Measurements from ENCODE around the gene AP1M2.
"Not testable (repeated sequence)": the region's sequence is repeated elsewhere in the genome, so short reads cannot be mapped to it uniquely, and the experiment has no call there.

Gene AP1M2

DNA sequence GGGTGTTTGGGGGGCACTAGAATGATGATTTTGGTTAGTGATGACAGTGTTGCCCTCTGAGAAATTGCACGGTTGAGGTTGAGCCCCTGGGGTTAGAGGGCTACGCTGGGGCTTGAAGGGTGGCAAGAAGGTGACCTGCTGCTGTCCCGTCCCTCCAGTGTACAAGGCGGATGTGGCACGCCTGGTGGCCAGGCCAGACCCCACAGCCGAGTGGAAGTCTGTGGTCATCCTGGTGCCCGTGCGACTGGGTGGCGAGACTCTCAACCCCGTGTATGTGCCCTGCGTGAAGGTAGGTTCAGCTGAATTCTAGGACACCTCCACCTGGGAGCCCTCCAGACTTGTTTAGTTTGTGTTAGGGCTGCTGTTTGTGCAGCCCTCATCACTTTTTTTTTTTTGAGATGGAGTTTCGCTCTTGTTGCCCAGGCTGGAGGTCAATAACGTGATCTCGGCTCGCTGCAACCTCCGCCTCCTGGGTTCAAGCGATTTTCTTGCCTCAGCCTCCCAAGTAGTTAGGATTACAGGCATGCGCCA lies 38.3 kb downstream of the AP1M2 start:
- Mint-ChIP-seq H3K9me3 (no peaks in the 10 kb centered on the region), H3K27me3 (ENCODE audit: low read depth) (no peaks in the 10 kb centered on the region), H3K4me1 (ENCODE audit: low read depth) (peaks cover 22% of the 10 kb centered on the region), H3K36me3 (ENCODE audit: low read depth) (peaks cover 49% of the 10 kb centered on the region), H3K27ac (no peak overlapping the region), H3K4me3 (no peak overlapping the region)
- DNase-seq (ENCODE audit: low spot score), result no peak

DNA sequence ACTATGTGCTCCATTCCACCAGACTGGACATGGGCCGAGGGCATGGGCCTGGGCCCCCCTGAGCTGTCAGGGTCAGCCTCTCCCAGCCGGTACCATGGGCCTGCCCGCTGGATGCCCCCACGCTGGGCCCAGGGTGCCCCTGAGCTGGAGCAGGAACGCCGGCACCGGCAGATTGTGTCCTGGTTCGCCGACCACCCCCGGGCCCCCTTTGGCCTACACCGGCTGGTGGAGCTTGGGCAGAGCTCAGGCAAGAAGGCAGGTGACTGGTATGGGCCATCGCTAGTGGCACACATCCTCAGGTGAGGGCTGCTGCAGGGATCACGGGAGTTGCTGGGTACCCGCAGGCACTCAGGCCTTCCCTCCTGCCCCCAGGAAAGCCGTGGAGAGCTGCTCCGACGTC lies 40.3 kb downstream of the AP1M2 start:
- Mint-ChIP-seq H3K4me3 (no peak overlapping the region), H3K36me3 (ENCODE audit: low read depth) (peaks cover 32% of the 10 kb centered on the region), H3K27me3 (ENCODE audit: low read depth) (no peaks in the 10 kb centered on the region), H3K9me3 (no peaks in the 10 kb centered on the region), H3K27ac (no peak overlapping the region), H3K4me1 (ENCODE audit: low read depth) (peaks cover 11% of the 10 kb centered on the region)
- no peak for DNase-seq (ENCODE audit: low spot score)

DNA sequence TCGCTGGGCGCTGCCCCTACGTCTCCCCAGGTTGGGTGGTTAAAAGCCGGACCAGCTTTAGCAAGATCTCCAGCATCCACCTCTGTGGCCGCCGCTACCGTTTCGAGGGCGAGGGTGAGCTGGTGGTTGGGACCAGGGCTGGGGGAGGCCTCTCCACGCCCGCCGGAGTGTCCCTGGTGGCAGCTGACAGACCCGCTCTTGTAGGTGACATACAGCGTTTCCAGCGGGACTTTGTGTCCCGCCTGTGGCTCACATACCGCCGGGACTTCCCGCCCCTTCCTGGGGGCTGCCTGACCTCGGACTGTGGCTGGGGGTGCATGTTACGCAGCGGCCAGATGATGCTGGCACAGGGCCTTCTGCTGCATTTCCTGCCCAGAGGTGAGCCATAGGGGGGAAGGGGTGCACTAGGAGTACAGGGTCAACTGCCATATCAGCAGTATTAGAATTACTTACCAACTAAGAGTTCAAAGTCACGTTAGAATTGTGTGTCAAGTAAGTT lies 42.3 kb downstream of the AP1M2 start:
- H3K27me3 Mint-ChIP-seq (ENCODE audit: low read depth), result peaks cover 10% of the 10 kb centered on the region
- no peak for DNase-seq (ENCODE audit: low spot score)
- H3K27ac Mint-ChIP-seq, result peak overlapping the region; percentile 84
- H3K36me3 Mint-ChIP-seq (ENCODE audit: low read depth), result peaks cover 17% of the 10 kb centered on the region
- peak overlapping the region; percentile 89 for H3K4me3 Mint-ChIP-seq
- H3K4me1 Mint-ChIP-seq (ENCODE audit: low read depth), result peaks cover 6% of the 10 kb centered on the region
- no peaks in the 10 kb centered on the region for H3K9me3 Mint-ChIP-seq

DNA sequence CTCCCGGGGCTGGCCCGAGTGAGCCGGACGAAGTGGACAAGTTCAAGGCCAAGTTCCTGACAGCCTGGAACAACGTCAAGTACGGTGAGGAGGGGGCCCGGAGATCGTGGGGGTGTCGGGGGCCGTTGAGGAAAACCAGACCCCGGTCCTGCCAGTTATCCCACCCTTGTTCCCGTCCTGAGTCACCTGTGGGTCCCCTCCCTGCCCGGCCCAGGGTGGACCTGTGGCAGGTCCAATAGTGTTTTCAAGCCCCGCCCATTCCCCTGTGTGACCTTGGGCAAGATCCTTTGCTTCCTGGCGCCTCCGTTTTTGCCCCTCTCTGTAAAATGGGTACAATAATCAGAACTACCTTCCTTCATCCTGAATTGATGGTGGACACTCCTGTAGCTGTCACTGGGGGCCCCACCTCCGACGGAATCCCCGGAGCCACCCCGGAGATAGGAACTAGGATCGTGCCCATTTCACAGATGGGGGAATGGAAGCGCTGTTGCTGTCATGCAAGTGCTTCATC lies 42.8 kb downstream of the AP1M2 start:
- Mint-ChIP-seq H3K9me3 (no peaks in the 10 kb centered on the region), H3K4me3 (peak overlapping the region; percentile 89), H3K4me1 (ENCODE audit: low read depth) (peaks cover 6% of the 10 kb centered on the region), H3K27ac (peak overlapping the region; percentile 84), H3K27me3 (ENCODE audit: low read depth) (peaks cover 12% of the 10 kb centered on the region), H3K36me3 (ENCODE audit: low read depth) (peaks cover 15% of the 10 kb centered on the region)
- no peak for DNase-seq (ENCODE audit: low spot score)

DNA sequence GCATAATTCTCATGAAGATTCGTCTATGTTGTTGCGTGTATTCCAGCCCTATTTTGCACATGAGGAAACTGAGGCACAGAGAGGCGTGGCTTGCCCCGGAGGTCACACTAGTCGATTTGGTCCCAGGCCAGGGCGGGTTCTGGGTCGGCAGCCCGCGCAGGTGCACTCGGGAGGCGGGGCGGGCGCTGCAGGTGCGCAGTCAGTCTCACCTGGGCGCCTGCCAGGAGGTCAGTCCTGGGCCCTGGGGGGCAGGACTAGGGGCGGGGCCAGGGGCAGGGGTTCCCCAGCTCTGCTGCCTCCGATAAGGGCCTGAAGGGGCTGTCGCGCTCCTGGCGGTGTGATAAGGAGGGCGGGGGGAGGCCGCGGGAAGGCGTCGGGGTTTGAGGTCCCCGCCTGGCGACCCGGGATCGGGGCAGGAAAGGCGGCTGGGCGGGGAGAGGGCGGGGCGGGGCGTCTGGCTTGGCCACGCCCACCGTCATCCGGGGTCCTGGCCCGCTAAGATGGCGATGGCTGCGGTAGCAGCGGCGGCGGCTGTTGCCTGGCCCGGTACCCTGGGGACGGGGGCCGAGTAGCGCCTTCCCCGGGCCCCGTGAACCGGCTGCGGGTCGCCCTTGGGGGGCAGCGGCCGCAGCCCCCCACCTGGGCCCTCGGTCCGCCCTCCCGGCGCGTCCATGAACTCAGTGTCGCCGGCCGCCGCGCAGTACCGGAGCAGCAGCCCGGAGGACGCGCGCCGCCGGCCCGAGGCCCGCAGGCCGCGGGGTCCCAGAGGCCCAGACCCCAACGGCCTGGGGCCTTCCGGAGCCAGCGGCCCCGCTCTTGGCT lies 43.5 kb downstream of the AP1M2 start, which contains the start of gene ATG4D:
ATG4D (plus strand) TSS at position 485 of the 822 bp plus-strand sequence; CDS start at position 672, 187 bp downstream.
- peak; percentile 72 for DNase-seq (ENCODE audit: low spot score)
- H3K36me3 Mint-ChIP-seq (ENCODE audit: low read depth), result peaks cover 14% of the 10 kb centered on the region
- no peaks in the 10 kb centered on the region for H3K9me3 Mint-ChIP-seq
- peaks cover 8% of the 10 kb centered on the region for H3K4me1 Mint-ChIP-seq (ENCODE audit: low read depth)
- peak within 1 kb of the TSS; percentile 84 for H3K27ac Mint-ChIP-seq
- H3K27me3 Mint-ChIP-seq (ENCODE audit: low read depth), result peaks cover 19% of the 10 kb centered on the region
- peak within 1 kb of the TSS; percentile 89 for H3K4me3 Mint-ChIP-seq

DNA sequence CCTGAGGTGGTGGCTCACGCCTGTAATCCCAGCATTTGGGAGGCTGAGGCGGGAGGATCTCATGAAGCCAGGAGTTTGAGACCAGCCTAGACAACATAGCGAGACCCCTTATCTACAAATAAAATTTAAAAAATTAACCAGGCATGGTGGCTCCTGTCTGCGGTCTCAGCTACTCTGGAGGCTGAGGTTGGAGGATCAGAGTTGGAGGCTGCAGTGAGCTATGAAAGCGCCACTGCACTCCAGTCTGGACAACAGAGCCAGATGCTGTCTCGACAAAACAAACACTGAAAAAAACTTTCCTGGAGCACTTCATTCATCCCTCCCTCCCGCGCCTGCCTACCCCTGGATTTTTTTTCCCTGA lies 44.1 kb downstream of the AP1M2 start:
- no peaks in the 10 kb centered on the region for H3K9me3 Mint-ChIP-seq
- peaks cover 25% of the 10 kb centered on the region for H3K27me3 Mint-ChIP-seq (ENCODE audit: low read depth)
- H3K36me3 Mint-ChIP-seq (ENCODE audit: low read depth), result peaks cover 8% of the 10 kb centered on the region
- H3K4me1 Mint-ChIP-seq (ENCODE audit: low read depth), result peaks cover 8% of the 10 kb centered on the region
- H3K27ac Mint-ChIP-seq, result peak overlapping the region; percentile 20
- DNase-seq (ENCODE audit: low spot score), result no peak
- H3K4me3 Mint-ChIP-seq, result peak overlapping the region; percentile 73

DNA sequence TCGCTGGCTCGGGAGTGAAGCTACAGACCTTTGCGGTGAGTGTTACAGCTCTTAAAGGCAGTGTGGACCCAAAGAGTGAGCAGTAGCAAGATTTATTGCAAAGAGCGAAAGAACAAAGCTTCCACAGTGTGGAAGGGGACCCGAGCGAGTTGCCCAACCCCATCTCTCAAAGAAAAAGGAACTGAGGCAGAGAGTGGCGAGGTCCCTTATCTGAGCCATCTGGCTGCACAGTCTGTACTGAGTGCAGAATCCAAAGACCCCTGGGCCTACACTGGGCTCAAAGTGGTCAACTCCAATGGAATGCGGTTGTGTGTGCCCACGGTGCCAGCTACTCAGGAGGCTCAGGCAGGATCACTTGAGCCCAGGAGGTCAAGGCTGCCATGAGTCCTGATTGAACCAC lies 48.1 kb downstream of the AP1M2 start:
- peaks cover 30% of the 10 kb centered on the region for H3K27me3 Mint-ChIP-seq (ENCODE audit: low read depth)
- H3K36me3 Mint-ChIP-seq (ENCODE audit: low read depth); H3K27ac Mint-ChIP-seq; H3K9me3 Mint-ChIP-seq; DNase-seq (ENCODE audit: low spot score); H3K4me1 Mint-ChIP-seq (ENCODE audit: low read depth); H3K4me3 Mint-ChIP-seq: not testable (repeated sequence)

DNA sequence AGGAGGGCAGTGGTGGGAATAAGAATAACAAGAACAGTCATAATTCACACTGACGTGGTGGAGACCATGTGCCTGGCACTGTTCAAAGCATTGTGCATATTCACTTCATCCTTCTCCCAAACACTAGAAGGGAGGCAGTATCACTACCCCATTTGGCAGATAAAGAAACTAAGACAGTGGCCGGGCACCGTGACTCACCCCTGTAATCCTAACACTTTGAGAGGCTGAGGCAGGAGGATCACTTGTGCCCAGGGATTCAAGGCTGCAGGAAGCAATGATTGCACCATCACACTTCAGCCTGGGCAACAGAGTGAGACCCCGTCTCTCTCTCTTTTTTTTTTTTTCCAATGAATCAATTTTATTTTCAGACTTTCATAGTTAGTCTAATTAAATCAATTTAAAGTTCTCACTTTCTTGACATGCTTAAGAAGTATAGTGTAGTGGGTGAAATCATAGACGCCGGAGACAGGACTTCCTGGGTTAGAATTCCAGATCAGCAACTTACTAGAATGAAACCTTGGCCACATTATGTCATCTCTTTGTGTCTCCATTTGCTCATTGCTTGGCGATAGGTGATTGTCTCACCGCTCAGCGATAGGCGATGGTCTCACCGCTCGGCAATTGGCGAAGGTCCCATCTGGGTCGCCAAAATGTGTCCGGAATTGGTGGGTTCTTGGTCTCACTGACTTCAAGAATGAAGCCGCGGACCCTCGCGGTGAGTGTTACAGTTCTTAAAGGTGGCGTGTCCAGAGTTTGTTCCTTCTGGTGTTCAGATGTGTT lies 48.7 kb downstream of the AP1M2 start:
- Mint-ChIP-seq H3K27ac (no peak overlapping the region), H3K36me3 (ENCODE audit: low read depth) (no peaks in the 10 kb centered on the region), H3K4me1 (ENCODE audit: low read depth) (peaks cover 4% of the 10 kb centered on the region), H3K9me3 (no peaks in the 10 kb centered on the region), H3K4me3 (no peak overlapping the region), H3K27me3 (ENCODE audit: low read depth) (peaks cover 30% of the 10 kb centered on the region)
- DNase-seq (ENCODE audit: low spot score), result no peak

DNA sequence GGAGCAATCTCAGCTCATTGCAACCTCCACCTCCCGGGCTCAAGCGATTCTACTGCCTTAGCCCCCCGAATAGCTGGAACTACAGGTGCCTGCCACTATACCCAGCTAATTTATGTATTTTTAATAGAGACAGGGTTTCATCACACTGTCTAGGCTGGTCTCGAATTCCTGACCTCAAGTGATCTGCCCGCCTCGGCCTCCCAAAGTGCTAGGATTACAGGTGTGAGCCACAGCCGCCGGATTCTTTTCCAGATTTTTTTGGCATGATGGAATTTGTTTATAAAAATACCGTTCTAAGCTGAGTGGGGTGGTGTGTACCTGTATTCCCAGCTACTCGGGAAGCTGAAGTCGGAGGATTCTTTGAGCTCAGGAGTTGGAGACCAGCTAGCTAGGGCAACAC lies 49.4 kb downstream of the AP1M2 start:
- Mint-ChIP-seq H3K4me1 (ENCODE audit: low read depth) (peaks cover 2% of the 10 kb centered on the region), H3K27me3 (ENCODE audit: low read depth) (peaks cover 30% of the 10 kb centered on the region), H3K27ac (no peak overlapping the region), H3K36me3 (ENCODE audit: low read depth) (no peaks in the 10 kb centered on the region), H3K9me3 (peaks cover 2% of the 10 kb centered on the region), H3K4me3 (no peak overlapping the region)
- DNase-seq (ENCODE audit: low spot score), result no peak

DNA sequence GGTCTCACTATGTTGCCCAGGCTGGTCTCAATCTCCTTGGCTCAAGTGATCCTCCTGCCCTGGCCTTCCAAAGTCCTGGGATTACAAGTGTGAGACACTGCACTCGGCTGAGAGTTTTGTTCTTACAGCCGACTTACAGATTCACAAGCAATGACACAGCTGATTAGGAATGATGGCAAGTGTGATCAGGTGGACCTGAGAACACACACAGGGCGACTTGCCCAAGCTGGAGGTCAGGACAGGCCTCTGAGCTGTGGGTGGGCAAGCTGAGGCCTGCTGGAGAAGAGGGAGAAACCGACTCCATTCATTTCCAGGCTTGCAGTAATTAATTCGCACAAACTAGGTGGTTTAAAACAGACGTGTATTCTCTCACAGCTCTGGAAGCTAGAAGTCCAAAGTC lies 51.5 kb downstream of the AP1M2 start:
- DNase-seq (ENCODE audit: low spot score), result no peak
- Mint-ChIP-seq H3K27me3 (ENCODE audit: low read depth) (peaks cover 32% of the 10 kb centered on the region), H3K9me3 (peaks cover 8% of the 10 kb centered on the region), H3K27ac (no peak overlapping the region), H3K36me3 (ENCODE audit: low read depth) (no peaks in the 10 kb centered on the region), H3K4me3 (no peak overlapping the region), H3K4me1 (ENCODE audit: low read depth) (peaks cover 2% of the 10 kb centered on the region)

DNA sequence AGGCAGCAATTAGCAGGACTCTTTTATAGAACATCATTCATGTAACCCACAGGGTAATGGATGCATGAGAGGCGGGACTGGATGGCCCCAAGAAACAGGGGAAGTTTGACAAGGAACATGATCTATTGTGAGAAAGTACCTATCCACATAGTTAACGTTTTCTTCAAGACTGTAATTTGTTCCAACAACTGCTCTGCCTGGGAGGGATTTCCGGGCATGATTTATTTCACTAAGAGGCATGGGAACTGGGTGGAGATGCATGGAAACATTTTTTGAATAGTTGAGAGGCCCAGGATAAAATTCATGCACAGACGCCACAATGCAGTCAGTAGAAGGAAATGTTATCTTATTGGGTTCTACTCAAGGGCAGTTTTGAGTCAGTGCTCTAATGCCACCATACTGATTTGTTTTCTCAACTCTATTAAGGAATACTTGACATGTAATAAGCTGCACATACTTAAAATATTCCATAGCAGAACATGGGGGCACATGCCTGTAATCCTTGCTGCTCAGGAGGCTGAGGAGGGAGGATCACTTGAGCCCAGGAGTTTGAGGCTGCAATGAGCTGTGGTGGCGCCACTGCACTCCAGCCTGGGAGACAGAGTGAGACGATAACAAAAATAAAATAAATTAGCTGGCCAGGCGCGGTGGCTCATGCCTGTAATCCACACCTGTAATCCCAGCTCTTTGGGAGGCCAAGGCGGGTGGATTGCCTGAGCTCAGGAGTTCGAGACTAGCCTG lies 53.3 kb downstream of the AP1M2 start:
- no peak for DNase-seq (ENCODE audit: low spot score)
- Mint-ChIP-seq H3K27ac (no peak overlapping the region), H3K4me3 (no peak overlapping the region), H3K4me1 (ENCODE audit: low read depth) (peaks cover under 1% of the 10 kb centered on the region), H3K9me3 (peaks cover 8% of the 10 kb centered on the region), H3K27me3 (ENCODE audit: low read depth) (peaks cover 17% of the 10 kb centered on the region), H3K36me3 (ENCODE audit: low read depth) (no peaks in the 10 kb centered on the region)

DNA sequence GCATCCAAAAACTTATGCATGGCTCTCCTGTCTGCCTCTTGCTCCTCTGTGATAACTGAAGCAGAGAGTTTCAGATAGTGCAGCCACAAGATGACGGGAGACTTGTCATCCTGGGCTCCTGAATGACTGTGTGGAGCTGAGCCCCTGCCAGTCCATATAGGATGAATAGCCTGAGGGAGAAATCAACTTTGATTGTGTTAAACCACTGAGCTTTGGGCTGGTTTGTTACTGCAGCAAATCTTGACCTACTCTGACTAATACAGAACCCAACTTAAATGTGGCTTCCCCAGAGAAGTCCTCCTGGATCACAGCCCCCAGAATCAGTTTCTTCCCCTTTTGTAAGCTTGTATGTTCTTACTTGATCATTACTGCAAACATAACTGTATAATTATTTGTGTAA lies 54.7 kb downstream of the AP1M2 start:
- Mint-ChIP-seq H3K27ac (no peak overlapping the region), H3K36me3 (ENCODE audit: low read depth) (no peaks in the 10 kb centered on the region), H3K27me3 (ENCODE audit: low read depth) (peaks cover 8% of the 10 kb centered on the region)

DNA sequence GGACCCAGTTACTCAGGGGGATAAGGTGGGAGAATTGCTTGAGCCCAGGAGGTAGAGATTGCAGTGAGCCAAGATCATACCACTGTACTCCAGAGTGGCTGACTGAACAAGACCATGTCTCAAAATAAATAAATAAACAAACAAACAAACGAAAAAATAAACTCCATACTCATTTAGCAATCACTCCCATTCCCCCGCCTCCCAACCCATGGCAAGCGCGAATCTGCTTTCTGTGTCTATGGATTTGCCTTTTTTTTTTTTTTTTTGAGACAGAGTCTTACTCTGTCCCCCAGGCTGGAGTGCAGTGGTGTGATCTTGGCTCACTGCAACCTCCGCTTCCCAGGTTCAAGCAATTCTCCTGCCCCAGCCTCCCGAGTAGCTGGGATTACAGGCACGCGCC lies 60.2 kb downstream of the AP1M2 start:
- H3K27me3 Mint-ChIP-seq (ENCODE audit: low read depth); H3K9me3 Mint-ChIP-seq; H3K4me1 Mint-ChIP-seq (ENCODE audit: low read depth); H3K36me3 Mint-ChIP-seq (ENCODE audit: low read depth); H3K27ac Mint-ChIP-seq; DNase-seq (ENCODE audit: low spot score); H3K4me3 Mint-ChIP-seq: not testable (repeated sequence)

More for the DNA sequence above, 54.7 kb downstream of the AP1M2 start:
- peaks cover 8% of the 10 kb centered on the region for H3K9me3 Mint-ChIP-seq
- H3K4me3 Mint-ChIP-seq, result no peak overlapping the region
- DNase-seq (ENCODE audit: low spot score), result no peak
- H3K4me1 Mint-ChIP-seq (ENCODE audit: low read depth), result no peaks in the 10 kb centered on the region
